Transverse colon (tissue), 4 donors: ENCODE measurements around the gene HBS1L. TPM values are rescaled to one million over a fixed set of nuclear protein-coding genes. Genes with fewer than 3 reads are reported as not detected.

Experiments
- DNase-seq: peaks from one replicate; pipeline ENCODE4 v3.0.0-alpha.2; 2019
- H3K27ac ChIP-seq, 4 donors: fragments of 200-600 bp; sonication (generic); 2 replicates each; pipeline ENCODE4 v1.5.1; 2016 to 2018; ENCODE audit warnings: inconsistent platforms in 4 of 4
- H3K27me3 ChIP-seq: fragments of 200-600 bp; sonication (generic); 2 replicates; pipeline ENCODE4 v1.5.1; 2017; ENCODE audit warnings: inconsistent platforms
- H3K36me3 ChIP-seq, 4 donors: fragments of 200-600 bp; sonication (generic); 2 replicates each; pipeline ENCODE4 v1.5.1; 2017 to 2019; ENCODE audit warnings: inconsistent platforms in 4 of 4
- H3K4me1 ChIP-seq, 4 donors: fragments of 200-600 bp; sonication (generic); 2 replicates each; pipeline ENCODE4 v1.5.1; 2017 to 2020; ENCODE audit warnings: inconsistent platforms in 4 of 4
- H3K4me3 ChIP-seq, 4 donors: fragments of 200-600 bp; sonication (generic); 1 replicate in 1 of 4; 2 replicates in 3 of 4; pipeline versions ENCODE4 v1.5.1 to v1.6.1; 2017 to 2019; ENCODE audit warnings: inconsistent platforms in 4 of 4
- H3K9me3 ChIP-seq, 2 donors: fragments of 200-600 bp; sonication (generic); 2 replicates each; pipeline ENCODE4 v1.5.1; 2017 to 2019; ENCODE audit warnings: inconsistent platforms in 2 of 2
- CTCF ChIP-seq, 5 experiments: fragments of 200-600 bp in 3 of 5; fragments of 450-650 bp in 2 of 5; sonication (generic) in 3 of 5; IDR thresholded peaks; 1 replicate in 2 of 5; 2 replicates in 3 of 5; pipeline ENCODE4 v1.5.1; 2016 to 2017; ENCODE audit warnings: antibody characterized with exemption in 5 of 5, inconsistent platforms in 3 of 5, mild to moderate bottlenecking in 2 of 5, moderate library complexity in 1 of 5
- EP300 ChIP-seq: sonication (generic); formaldehyde crosslinking; IDR thresholded peaks from one replicate; pipeline ENCODE4 v1.6.1; 2017; ENCODE audit warnings: antibody characterized with exemption, low read depth
- POLR2A ChIP-seq: fragments of 450-650 bp; IDR thresholded peaks from one replicate; pipeline ENCODE4 v1.6.1; 2016; ENCODE audit warnings: antibody characterized with exemption, mild to moderate bottlenecking, moderate library complexity
- POLR2AphosphoS5 ChIP-seq, 3 donors: sonication (generic); formaldehyde crosslinking; IDR thresholded peaks; one replicate each; pipeline ENCODE4 v1.6.1; 2016; ENCODE audit warnings: antibody characterized with exemption in 3 of 3
- WGBS, 2 donors: methylation state at CpG; one replicate each; pipeline ENCODE4 v1.1.5; 2018; ENCODE audit warnings: low coverage in 1 of 2; 5-methylcytosine and 5-hydroxymethylcytosine counted together
- in situ Hi-C, 4 donors: fragments of 200-750 bp; cut with MboI; loops; one replicate each; pipeline versions ENCODE4 v1.15.0 to v1.15.1; 2017; ENCODE audit warnings: low sequenced_read_pairs in 3 of 4, low pct_ligation_motif_present in 1 of 4, low pct_unique_long_range_greater_than_20kb in 1 of 4
- intact Hi-C: fragments of 100-400 bp; cut with DNase I; formaldehyde crosslinking; loops from one replicate; pipeline ENCODE4 v1.15.1; 2023; ENCODE audit warnings: low total_unique reads
- total RNA-seq, 4 donors: library from RNA; depleted of rRNA; stranded (reverse); fragments of >200 nt; gene quantifications; one replicate each; pipeline ENCODE4 v1.1.0, GENCODE V29; 2016

Gene HBS1L
- total RNA-seq, 4 donors from 2014 or later, result 18.9 to 33.2 (median 27.1) TPM

- Histone ChIP-seq H3K27ac (no peak overlapping the region), H3K36me3 (no peaks in the 10 kb centered on the region), H3K27me3 (no peaks in the 10 kb centered on the region), H3K4me3 (no peak overlapping the region), H3K4me1 (peaks cover 11 to 29% (median 13%) of the 10 kb centered on the region in 4 donors), H3K9me3 (no peaks in the 10 kb centered on the region)
- intact Hi-C loops, result no loop called here
- no peak for TF ChIP-seq POLR2A
- no peak for TF ChIP-seq EP300
- no peak for TF ChIP-seq POLR2AphosphoS5 (IDR thresholded peaks at IDR 0.05)
- no peak for TF ChIP-seq CTCF (IDR thresholded peaks at IDR 0.05)
- no peak for DNase-seq
- in situ Hi-C loops, result no loop called here
- WGBS, 2 donors, result 91 to 92% methylated on average over 5 of the region's 5 CpGs
These were observed 2.0 kb upstream of the HBS1L start for GRCh38 chr6:135056632-135057031.

GRCh38 chr6:135054226-135054568 lies 425 bp downstream of the HBS1L start:
- Histone ChIP-seq H3K9me3 (no peaks in the 10 kb centered on the region), H3K27me3 (no peaks in the 10 kb centered on the region), H3K36me3 (no peaks in the 10 kb centered on the region), H3K4me3 (peak overlapping the region; percentile 56 to 87 (median 72)), H3K27ac (peak overlapping the region; percentile 81 to 88 (median 84)), H3K4me1 (peaks cover 11 to 29% (median 13%) of the 10 kb centered on the region in 4 donors)
- no peak for DNase-seq
- intact Hi-C loops (no loop called here), in situ Hi-C loops (no loop called here)
- WGBS, 2 donors, result 0% methylated on average over 2 to 9 of the region's 9 CpGs
- TF ChIP-seq EP300 (no peak), POLR2AphosphoS5 (IDR thresholded peaks at IDR 0.05) (no peak), CTCF (IDR thresholded peaks at IDR 0.05) (no peak), POLR2A (no peak)

- peaks cover 11 to 29% (median 13%) of the 10 kb centered on the region in 4 donors for H3K4me1 ChIP-seq
- in situ Hi-C loops (no loop called here), intact Hi-C loops (no loop called here)
- no peaks in the 10 kb centered on the region for H3K9me3 ChIP-seq
- H3K36me3 ChIP-seq, result peaks cover 0 to under 1% (median 0%) of the 10 kb centered on the region in 4 donors
- no peak for DNase-seq
- WGBS, 2 donors, result 21 to 25% methylated on average over 2 of the region's 2 CpGs
- no peak for TF ChIP-seq POLR2A
- TF ChIP-seq EP300, result no peak
- TF ChIP-seq CTCF (IDR thresholded peaks at IDR 0.05), result no peak
- TF ChIP-seq POLR2AphosphoS5 (IDR thresholded peaks at IDR 0.05), result no peak
- no peak overlapping the region for H3K27ac ChIP-seq
- peak overlapping the region in 2 of 4 donors; percentile 81 to 87 for H3K4me3 ChIP-seq
- H3K27me3 ChIP-seq, result no peaks in the 10 kb centered on the region
These were observed 1.2 kb downstream of the HBS1L start for GRCh38 chr6:135053406-135053805.

GRCh38 chr6:135052939-135053338 lies 1.7 kb downstream of the HBS1L start:
- peaks cover 11 to 29% (median 13%) of the 10 kb centered on the region in 4 donors for H3K4me1 ChIP-seq
- no peak overlapping the region for H3K4me3 ChIP-seq
- H3K9me3 ChIP-seq, result no peaks in the 10 kb centered on the region
- no peak for TF ChIP-seq EP300
- TF ChIP-seq CTCF (IDR thresholded peaks at IDR 0.05), result no peak
- TF ChIP-seq POLR2AphosphoS5 (IDR thresholded peaks at IDR 0.05), result no peak
- TF ChIP-seq POLR2A, result no peak
- WGBS, 2 donors, result 47 to 56% methylated on average over 2 to 3 of the region's 3 CpGs
- no peak for DNase-seq
- no peak overlapping the region for H3K27ac ChIP-seq
- H3K27me3 ChIP-seq, result no peaks in the 10 kb centered on the region
- intact Hi-C loops, result no loop called here
- peaks cover 0 to 5% (median 0%) of the 10 kb centered on the region in 4 donors for H3K36me3 ChIP-seq
- in situ Hi-C loops, result no loop called here
